Mesenchymal stem cell (in vitro differentiated cells and primary cell): ENCODE results near the gene CHN2.

Source experiments
- DNase-seq: peaks from one replicate; pipeline ENCODE4 v3.0.0-alpha.2; 2013
- H2AFZ ChIP-seq: one replicate; pipeline ENCODE4 v1.6.1; 2013; ENCODE audit warnings: low read depth, mild to moderate bottlenecking, control low read depth, inconsistent platforms, low read length, moderate library complexity
- H2AK5ac ChIP-seq: 2 replicates; pipeline ENCODE4 v1.6.1; 2013; ENCODE audit warnings: low read length, moderate library complexity, mild to moderate bottlenecking, inconsistent platforms; ENCODE audit not compliant: severe bottlenecking
- H2BK120ac ChIP-seq: one replicate; pipeline ENCODE4 v1.6.1; 2013; ENCODE audit warnings: low read depth, mild to moderate bottlenecking, inconsistent platforms, low read length, moderate library complexity
- H2BK12ac ChIP-seq, 2 experiments: one replicate each; pipeline ENCODE4 v1.6.1; 2013; ENCODE audit warnings: inconsistent platforms in 2 of 2, low read length in 2 of 2, mild to moderate bottlenecking in 2 of 2, moderate library complexity in 2 of 2, control low read depth in 1 of 2
- H2BK15ac ChIP-seq: one replicate; pipeline ENCODE4 v1.6.1; 2013; ENCODE audit warnings: mild to moderate bottlenecking, low read depth, inconsistent platforms; ENCODE audit not compliant: poor library complexity, severe bottlenecking
- H2BK5ac ChIP-seq: 2 replicates; pipeline ENCODE4 v1.6.1; 2013; ENCODE audit warnings: low read depth, mild to moderate bottlenecking, low read length, control low read depth, inconsistent platforms; ENCODE audit not compliant: poor library complexity, severe bottlenecking
- H3K14ac ChIP-seq, 2 experiments: one replicate each; pipeline ENCODE4 v1.6.1; 2013; ENCODE audit warnings: inconsistent platforms in 2 of 2, low read length in 2 of 2, control low read depth in 1 of 2, mild to moderate bottlenecking in 1 of 2, moderate library complexity in 1 of 2
- H3K18ac ChIP-seq, 2 experiments: one replicate each; pipeline ENCODE4 v1.6.1; 2013; ENCODE audit warnings: inconsistent platforms in 2 of 2, low read length in 2 of 2, control low read depth in 1 of 2, low read depth in 1 of 2, mild to moderate bottlenecking in 1 of 2
- H3K23ac ChIP-seq, 2 experiments: one replicate each; pipeline ENCODE4 v1.6.1; 2013; ENCODE audit warnings: inconsistent platforms in 2 of 2, low read length in 2 of 2, mild to moderate bottlenecking in 2 of 2, moderate library complexity in 2 of 2, control low read depth in 1 of 2
- H3K27ac ChIP-seq: 2 replicates; pipeline ENCODE4 v1.5.1; 2013; ENCODE audit warnings: mild to moderate bottlenecking, moderate library complexity, low read length, control low read depth, inconsistent platforms; ENCODE audit not compliant: poor library complexity, severe bottlenecking
- H3K27me3 ChIP-seq, 2 experiments: 2 replicates each; pipeline versions ENCODE4 v1.6.1 to v1.7.0; 2013; ENCODE audit warnings: low read length in 2 of 2, mild to moderate bottlenecking in 2 of 2, moderate library complexity in 2 of 2, control low read depth in 1 of 2, inconsistent platforms in 1 of 2; ENCODE audit not compliant: control insufficient read depth in 1 of 2, insufficient read depth in 1 of 2
- H3K36me3 ChIP-seq, 2 experiments: 2 replicates each; pipeline versions ENCODE4 v1.6.1 to v1.7.0; 2013; ENCODE audit warnings: low read length in 2 of 2, control low read depth in 1 of 2, inconsistent platforms in 1 of 2, low read depth in 1 of 2, mild to moderate bottlenecking in 1 of 2; ENCODE audit not compliant: insufficient read depth in 2 of 2, control insufficient read depth in 1 of 2
- H3K4ac ChIP-seq, 2 experiments: one replicate each; pipeline ENCODE4 v1.6.1; 2013; ENCODE audit warnings: inconsistent platforms in 2 of 2, low read length in 2 of 2, mild to moderate bottlenecking in 2 of 2, moderate library complexity in 2 of 2, control low read depth in 1 of 2, low read depth in 1 of 2
- H3K4me1 ChIP-seq: 2 replicates; pipeline ENCODE4 v1.6.1; 2013; ENCODE audit warnings: low read depth, low read length, control low read depth; ENCODE audit not compliant: control insufficient read depth, insufficient read depth
- H3K4me2 ChIP-seq: 2 replicates; pipeline ENCODE4 v1.6.1; 2013; ENCODE audit warnings: low read length, mild to moderate bottlenecking, inconsistent platforms; ENCODE audit not compliant: poor library complexity, severe bottlenecking
- H3K4me3 ChIP-seq, 2 experiments: 2 replicates each; pipeline versions ENCODE4 v1.5.1 to v1.7.0; 2013; ENCODE audit warnings: low read length in 2 of 2, mild to moderate bottlenecking in 2 of 2, control low read depth in 1 of 2, low read depth in 1 of 2; ENCODE audit not compliant: insufficient read depth in 1 of 2
- H3K79me1 ChIP-seq: replicated peaks from 2 replicates; pipeline ENCODE4 v1.6.1; 2013; ENCODE audit warnings: mild to moderate bottlenecking, control low read depth, low read length, inconsistent platforms; ENCODE audit not compliant: poor library complexity, severe bottlenecking
- H3K9ac ChIP-seq: 2 replicates; pipeline ENCODE4 v1.7.0; 2013; ENCODE audit warnings: mild to moderate bottlenecking, low read length, moderate library complexity
- H3K9me3 ChIP-seq: 2 replicates; pipeline ENCODE4 v1.7.0; 2013; ENCODE audit warnings: mild to moderate bottlenecking, low read length; ENCODE audit not compliant: control insufficient read depth
- H4K8ac ChIP-seq: one replicate; pipeline ENCODE4 v1.6.1; 2013; ENCODE audit warnings: inconsistent platforms, mild to moderate bottlenecking, low read length, moderate library complexity
- H4K91ac ChIP-seq: one replicate; pipeline ENCODE4 v1.6.1; 2013; ENCODE audit warnings: mild to moderate bottlenecking, low read length, inconsistent platforms
- WGBS: methylation state at CpG from one replicate; pipeline ENCODE4 v1.1.7; 2013; ENCODE audit warnings: mixed read lengths; 5-methylcytosine and 5-hydroxymethylcytosine counted together

CHN2 gene

GRCh38 chr7:29350351-29350750, 155.8 kb downstream of the CHN2 start:
- Histone ChIP-seq H2BK12ac (no peak overlapping the region), H4K91ac (no peak overlapping the region), H3K27ac (no peak overlapping the region), H3K36me3 (no peaks in the 10 kb centered on the region), H2AK5ac (no peak overlapping the region), H2BK5ac (no peak overlapping the region), H2AFZ (no peak overlapping the region), H3K79me1 (no peaks in the 10 kb centered on the region), H3K4me2 (no peak overlapping the region), H4K8ac (no peak overlapping the region), H3K9ac (no peak overlapping the region), H3K27me3 (peaks cover 5 to 10% of the 10 kb centered on the region in 2 experiments), H3K4ac (no peak overlapping the region), H3K18ac (no peak overlapping the region), H3K14ac (no peak overlapping the region), H2BK15ac (no peak overlapping the region), H3K4me3 (no peak overlapping the region), H2BK120ac (no peak overlapping the region), H3K9me3 (no peaks in the 10 kb centered on the region), H3K4me1 (no peaks in the 10 kb centered on the region), H3K23ac (no peak overlapping the region)
- 80% methylated on average over 3 of the region's 3 CpGs for WGBS
- no peak for DNase-seq

DNA sequence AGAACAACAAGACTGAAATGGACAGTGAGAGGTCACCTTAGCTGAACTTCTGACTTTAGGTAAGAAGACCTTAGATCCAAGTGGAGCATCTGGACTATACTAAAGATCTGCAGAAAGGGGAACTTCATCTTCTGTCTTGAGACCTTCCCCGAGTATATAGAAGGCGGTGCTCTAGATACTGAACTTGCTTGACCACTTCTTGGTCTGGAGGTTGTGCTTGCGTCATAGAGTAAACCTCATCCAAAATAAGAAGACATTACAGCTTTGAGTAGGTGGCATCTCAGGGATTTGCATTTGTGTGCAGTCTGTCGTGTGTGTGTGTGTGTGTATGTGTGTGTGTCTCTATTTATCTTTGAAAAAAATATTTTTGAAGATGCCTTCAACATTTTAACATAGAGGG, 157.5 kb downstream of the CHN2 start:
- H2AFZ ChIP-seq, result no peak overlapping the region

DNA sequence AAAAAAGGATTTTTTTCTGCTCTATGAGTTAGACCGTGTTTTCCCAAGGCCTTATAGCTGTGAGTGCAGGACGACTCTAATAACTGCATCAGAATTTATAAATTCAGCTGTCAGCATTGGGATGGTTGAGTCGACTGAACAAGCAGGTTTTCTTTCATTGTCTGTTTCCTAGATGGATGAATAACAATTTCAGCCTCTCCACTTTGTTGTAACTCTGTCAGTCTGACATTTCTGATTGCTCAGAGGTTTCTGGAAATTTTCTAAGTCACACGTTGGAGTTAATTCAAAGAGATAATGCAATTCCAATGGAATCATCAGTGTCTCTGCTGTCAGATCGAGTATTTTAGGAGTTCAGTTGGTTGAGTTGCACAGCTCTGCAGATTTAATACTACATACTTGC, 159.2 kb downstream of the CHN2 start:
- Histone ChIP-seq H2AFZ (no peak overlapping the region), H3K4me2 (no peak overlapping the region), H3K4ac (no peak overlapping the region), H2BK5ac (no peak overlapping the region), H4K91ac (no peak overlapping the region), H3K14ac (no peak overlapping the region), H2BK120ac (no peak overlapping the region), H2BK12ac (no peak overlapping the region), H3K9ac (no peak overlapping the region), H3K4me3 (no peak overlapping the region), H3K27me3 (peaks cover 0 to 5% of the 10 kb centered on the region in 2 experiments), H3K36me3 (no peaks in the 10 kb centered on the region), H3K9me3 (no peaks in the 10 kb centered on the region), H4K8ac (no peak overlapping the region), H2BK15ac (no peak overlapping the region), H3K4me1 (no peaks in the 10 kb centered on the region), H3K23ac (no peak overlapping the region), H3K18ac (no peak overlapping the region), H3K27ac (no peak overlapping the region), H3K79me1 (no peaks in the 10 kb centered on the region), H2AK5ac (no peak overlapping the region)
- no peak for DNase-seq
- 96% methylated on average over 5 of the region's 5 CpGs for WGBS

More for the DNA sequence above, 157.5 kb downstream of the CHN2 start:
- H3K4me2 ChIP-seq, result no peak overlapping the region
- no peak overlapping the region for H2BK120ac ChIP-seq
- no peak overlapping the region for H3K14ac ChIP-seq
- no peak overlapping the region for H3K27ac ChIP-seq
- no peaks in the 10 kb centered on the region for H3K36me3 ChIP-seq
- 100% methylated on average over 3 of the region's 4 CpGs for WGBS
- H3K4me1 ChIP-seq, result no peaks in the 10 kb centered on the region
- H2BK5ac ChIP-seq, result no peak overlapping the region
- H4K91ac ChIP-seq, result no peak overlapping the region
- no peak overlapping the region for H3K23ac ChIP-seq
- DNase-seq, result no peak
- no peaks in the 10 kb centered on the region for H3K9me3 ChIP-seq
- no peak overlapping the region for H3K9ac ChIP-seq
- H3K79me1 ChIP-seq, result no peaks in the 10 kb centered on the region
- no peak overlapping the region for H2BK15ac ChIP-seq
- no peak overlapping the region for H3K18ac ChIP-seq
- no peak overlapping the region for H2AK5ac ChIP-seq
- no peak overlapping the region for H3K4ac ChIP-seq
- no peak overlapping the region for H4K8ac ChIP-seq
- no peak overlapping the region for H2BK12ac ChIP-seq
- peaks cover 0 to 5% of the 10 kb centered on the region in 2 experiments for H3K27me3 ChIP-seq
- no peak overlapping the region for H3K4me3 ChIP-seq

DNA sequence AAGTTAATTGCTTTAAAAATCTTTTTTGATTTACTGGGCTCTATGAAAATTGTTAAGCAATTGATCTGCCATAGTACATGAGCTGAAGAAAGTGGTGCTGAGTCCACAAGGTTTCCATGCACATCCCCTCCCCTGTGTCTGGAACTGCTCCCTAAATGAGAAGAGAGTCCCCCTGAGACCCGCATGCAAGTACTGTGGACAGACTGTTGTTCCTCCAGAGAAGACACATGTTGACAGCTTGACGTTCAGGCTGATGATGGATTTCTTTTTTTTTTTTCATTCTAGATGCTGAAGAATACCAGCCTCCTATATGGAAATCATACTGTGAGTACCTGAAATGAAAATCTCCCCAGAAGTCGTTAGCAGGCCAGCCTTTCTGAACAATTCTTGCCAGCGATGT, 159.8 kb downstream of the CHN2 start:
- H2AFZ ChIP-seq, result no peak overlapping the region
- H3K36me3 ChIP-seq, result no peaks in the 10 kb centered on the region
- H3K9ac ChIP-seq, result no peak overlapping the region
- H3K14ac ChIP-seq, result no peak overlapping the region
- H2BK12ac ChIP-seq, result no peak overlapping the region
- no peak overlapping the region for H3K18ac ChIP-seq
- no peak overlapping the region for H4K8ac ChIP-seq
- H3K79me1 ChIP-seq, result no peaks in the 10 kb centered on the region
- H3K23ac ChIP-seq, result no peak overlapping the region
- H3K4me1 ChIP-seq, result no peaks in the 10 kb centered on the region
- no peak overlapping the region for H2BK120ac ChIP-seq
- H3K27me3 ChIP-seq, result peaks cover 0 to 5% of the 10 kb centered on the region in 2 experiments
- no peak overlapping the region for H3K4ac ChIP-seq
- H3K4me3 ChIP-seq, result no peak overlapping the region
- H3K27ac ChIP-seq, result no peak overlapping the region
- H3K4me2 ChIP-seq, result no peak overlapping the region
- H2AK5ac ChIP-seq, result no peak overlapping the region
- DNase-seq, result no peak
- no peaks in the 10 kb centered on the region for H3K9me3 ChIP-seq
- H4K91ac ChIP-seq, result no peak overlapping the region
- H2BK5ac ChIP-seq, result no peak overlapping the region
- 87% methylated on average over 4 of the region's 4 CpGs for WGBS
- no peak overlapping the region for H2BK15ac ChIP-seq
